Activated T-cell treated with anti-CD3 and anti-CD28 coated beads, Interleukin-2, amount 50 U/mL, for 4 hours (primary cell): Measurements from ENCODE around the gene ARHGEF4. TPM values are rescaled to one million over a fixed set of nuclear protein-coding genes. Genes with fewer than 3 reads are reported as not detected.

Source experiments
- ATAC-seq, 2 donors: fragments of 200-7000 bp; cut with Tn5 transposase; one replicate each; pipeline ENCODE4 v1.10.0; 2021
- DNase-seq: peaks from one replicate; pipeline ENCODE4 v3.0.0-alpha.2; 2020
- H3K27me3 Mint-ChIP-seq: one replicate; pipeline ENCODE4 v1.8.0; 2021; ENCODE audit warnings: low read depth, mixed read lengths
- H3K36me3 Mint-ChIP-seq: one replicate; pipeline ENCODE4 v1.8.0; 2022; ENCODE audit warnings: mixed read lengths; ENCODE audit not compliant: insufficient read depth
- H3K4me1 Mint-ChIP-seq: one replicate; pipeline ENCODE4 v1.8.0; 2021; ENCODE audit warnings: low read depth, mixed read lengths
- H3K4me3 Mint-ChIP-seq: one replicate; pipeline ENCODE4 v1.8.0; 2021; ENCODE audit warnings: mild to moderate bottlenecking, moderate library complexity, mixed read lengths
- H3K9me3 Mint-ChIP-seq: one replicate; pipeline ENCODE4 v1.8.0; 2021; ENCODE audit warnings: mixed read lengths
- total RNA-seq, 3 donors: library from RNA; stranded (reverse); gene quantifications; one replicate each; pipeline ENCODE4 v1.2.1, GENCODE V29; 2021

ARHGEF4 gene
- total RNA-seq, 3 donors from 2014 or later: 0.43 to 0.84 (median 0.58) TPM

DNA sequence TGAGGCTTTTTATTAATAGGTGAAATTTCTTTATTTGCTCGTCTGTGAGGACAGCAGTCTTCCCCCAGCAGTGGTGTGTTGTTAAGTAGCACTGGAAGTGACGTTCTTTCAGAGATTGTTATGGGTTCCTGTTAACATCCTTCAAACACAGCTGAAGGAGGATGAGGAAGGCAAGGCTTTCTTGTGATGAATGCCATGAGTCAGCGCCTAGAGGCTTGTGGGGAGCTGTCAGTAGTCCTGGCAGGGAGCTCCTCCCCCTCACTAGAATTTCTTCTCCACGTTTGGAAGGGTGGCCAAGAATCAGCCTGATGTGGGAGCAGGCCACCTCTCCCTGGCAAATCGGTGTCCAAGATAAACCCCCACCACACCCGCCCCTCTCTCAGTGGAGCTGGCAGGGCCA is 113.2 kb downstream of the ARHGEF4 start:
- no peaks in the 10 kb centered on the region for H3K4me1 Mint-ChIP-seq
- no peak overlapping the region for H3K4me3 Mint-ChIP-seq
- H3K36me3 Mint-ChIP-seq: no peaks in the 10 kb centered on the region
- no peak for DNase-seq
- peaks cover 16% of the 10 kb centered on the region for H3K27me3 Mint-ChIP-seq
- peaks cover 30% of the 10 kb centered on the region for H3K9me3 Mint-ChIP-seq
- ATAC-seq: no peak

DNA sequence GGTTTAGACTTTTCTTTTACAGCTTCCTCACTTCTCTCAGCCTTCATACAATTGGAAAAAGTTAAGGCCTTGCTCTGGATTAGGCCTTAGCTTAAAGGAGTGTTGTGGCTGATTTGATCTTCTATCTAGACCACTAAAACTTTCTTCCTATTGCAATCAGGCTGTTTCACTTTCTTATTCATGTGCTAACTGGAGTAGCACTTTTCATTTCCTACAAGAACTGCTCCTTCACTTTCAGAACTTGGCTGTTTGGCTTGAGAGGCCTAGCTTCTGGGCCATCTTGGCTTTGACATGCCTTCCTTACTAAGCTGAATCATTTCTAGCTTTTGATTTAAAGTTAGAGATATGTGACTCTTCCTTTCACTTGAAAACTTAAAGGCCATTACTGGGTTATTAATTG is 114.3 kb downstream of the ARHGEF4 start:
- H3K4me1 Mint-ChIP-seq: no peaks in the 10 kb centered on the region
- no peaks in the 10 kb centered on the region for H3K36me3 Mint-ChIP-seq
- H3K9me3 Mint-ChIP-seq: peaks cover 27% of the 10 kb centered on the region
- ATAC-seq (no peak), DNase-seq (no peak)
- peaks cover 14% of the 10 kb centered on the region for H3K27me3 Mint-ChIP-seq
- no peak overlapping the region for H3K4me3 Mint-ChIP-seq

DNA sequence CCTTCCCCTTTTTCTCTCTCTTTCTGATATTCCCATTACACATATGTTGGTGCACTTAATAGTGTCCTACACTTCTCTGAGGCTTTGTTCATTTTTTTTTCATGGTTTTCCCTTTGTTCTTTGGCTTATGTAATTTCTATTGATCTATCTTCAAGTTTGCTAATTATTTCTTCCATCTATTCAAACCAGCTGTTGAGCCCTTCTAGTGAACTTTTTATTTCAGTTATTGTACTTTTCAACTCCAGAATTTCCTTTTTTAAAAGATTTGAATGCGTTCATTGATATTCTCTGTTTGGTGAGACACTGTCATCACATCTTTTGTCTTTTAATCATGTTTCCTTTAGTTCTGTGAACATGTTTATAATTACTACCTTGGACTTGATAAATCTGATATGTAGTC is 118.2 kb downstream of the ARHGEF4 start:
- Mint-ChIP-seq H3K27me3 (peaks cover 17% of the 10 kb centered on the region), H3K9me3 (peaks cover 24% of the 10 kb centered on the region), H3K4me3 (no peak overlapping the region), H3K4me1 (no peaks in the 10 kb centered on the region), H3K36me3 (no peaks in the 10 kb centered on the region)
- DNase-seq (no peak), ATAC-seq (no peak)

GRCh38 chr2:130957915-130958314 is 121.2 kb downstream of the ARHGEF4 start:
- Mint-ChIP-seq H3K4me1 (no peaks in the 10 kb centered on the region), H3K27me3 (peaks cover 34% of the 10 kb centered on the region), H3K9me3 (peaks cover 13% of the 10 kb centered on the region), H3K36me3 (no peaks in the 10 kb centered on the region), H3K4me3 (no peak overlapping the region)
- DNase-seq (no peak), ATAC-seq (no peak)

GRCh38 chr2:130963196-130963848 is 126.6 kb downstream of the ARHGEF4 start:
- H3K36me3 Mint-ChIP-seq: no peaks in the 10 kb centered on the region

GRCh38 chr2:130963849-130964793 is 127.4 kb downstream of the ARHGEF4 start:
- peak in 1 of 2 donors; percentile 23 for ATAC-seq
- H3K36me3 Mint-ChIP-seq: no peaks in the 10 kb centered on the region
- peaks cover 53% of the 10 kb centered on the region for H3K27me3 Mint-ChIP-seq
- H3K9me3 Mint-ChIP-seq: no peaks in the 10 kb centered on the region
- H3K4me1 Mint-ChIP-seq: peaks cover 6% of the 10 kb centered on the region
- H3K4me3 Mint-ChIP-seq: peak overlapping the region; percentile 45
- no peak for DNase-seq

More at GRCh38 chr2:130963196-130963848, 126.6 kb downstream of the ARHGEF4 start:
- ATAC-seq (peak in 1 of 2 donors; percentile 28), DNase-seq (no peak)
- H3K27me3 Mint-ChIP-seq: peaks cover 58% of the 10 kb centered on the region
- peaks cover 6% of the 10 kb centered on the region for H3K4me1 Mint-ChIP-seq
- no peaks in the 10 kb centered on the region for H3K9me3 Mint-ChIP-seq
- H3K4me3 Mint-ChIP-seq: no peak overlapping the region

DNA sequence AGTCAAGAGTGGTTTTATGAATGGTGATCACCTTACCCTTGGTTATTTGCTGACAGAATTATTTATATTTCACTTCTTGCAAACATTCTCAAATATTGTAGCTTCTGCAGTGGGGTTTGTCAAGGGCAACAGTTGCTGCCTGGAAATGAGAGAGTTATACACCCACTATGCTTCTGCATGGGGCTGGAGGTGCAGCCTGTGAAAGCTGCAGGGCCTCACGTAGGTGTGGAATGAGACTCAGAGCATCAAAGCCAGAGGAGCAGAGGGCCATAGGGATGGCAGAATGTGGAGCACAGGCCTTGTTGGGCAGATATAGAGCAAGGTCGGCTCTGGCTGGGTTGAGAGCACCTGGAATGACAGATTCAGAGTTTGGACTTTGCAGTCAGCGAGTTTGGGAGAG is 128.2 kb downstream of the ARHGEF4 start:
- ATAC-seq: no peak
- no peaks in the 10 kb centered on the region for H3K9me3 Mint-ChIP-seq
- H3K4me1 Mint-ChIP-seq: peaks cover 6% of the 10 kb centered on the region
- no peak for DNase-seq
- peak overlapping the region; percentile 49 for H3K4me3 Mint-ChIP-seq
- peaks cover 49% of the 10 kb centered on the region for H3K27me3 Mint-ChIP-seq
- H3K36me3 Mint-ChIP-seq: no peaks in the 10 kb centered on the region

DNA sequence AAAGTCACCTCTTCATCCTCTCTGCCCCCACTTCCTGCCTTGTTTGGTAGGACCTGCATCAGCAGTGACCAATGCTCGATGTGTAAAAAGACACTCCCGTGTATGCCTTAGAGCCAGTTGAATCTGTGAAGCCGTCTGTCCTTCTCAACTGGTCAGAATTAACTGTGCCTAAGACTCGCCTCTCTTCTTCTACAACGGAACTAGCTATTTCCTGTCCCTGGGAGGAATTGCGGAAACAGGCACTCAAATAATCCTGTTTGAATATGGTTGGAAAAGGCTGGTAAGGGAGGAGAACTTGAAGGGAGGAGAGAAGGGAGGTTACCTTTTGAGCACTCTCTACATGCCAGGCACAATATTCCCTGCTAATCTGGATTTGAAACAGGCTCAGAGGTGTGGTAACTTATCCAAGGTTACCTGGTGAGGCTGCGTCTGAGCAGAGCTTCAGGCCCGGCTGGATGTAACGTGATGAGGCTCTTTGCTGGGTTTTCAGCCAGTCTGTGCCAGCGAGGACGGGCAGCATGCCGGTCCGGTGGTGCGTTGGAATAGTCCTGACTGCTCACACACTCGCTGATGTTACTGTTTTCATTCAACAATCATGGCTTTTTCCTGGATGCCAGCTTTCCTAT is 129.5 kb downstream of the ARHGEF4 start:
- H3K4me3 Mint-ChIP-seq: no peak overlapping the region
- ATAC-seq: no peak
- no peaks in the 10 kb centered on the region for H3K9me3 Mint-ChIP-seq
- H3K27me3 Mint-ChIP-seq: peaks cover 46% of the 10 kb centered on the region
- no peaks in the 10 kb centered on the region for H3K36me3 Mint-ChIP-seq
- peaks cover 6% of the 10 kb centered on the region for H3K4me1 Mint-ChIP-seq
- no peak for DNase-seq

GRCh38 chr2:130966775-130967490 is 130.2 kb downstream of the ARHGEF4 start:
- no peaks in the 10 kb centered on the region for H3K9me3 Mint-ChIP-seq
- no peaks in the 10 kb centered on the region for H3K36me3 Mint-ChIP-seq
- no peak overlapping the region for H3K4me3 Mint-ChIP-seq
- H3K27me3 Mint-ChIP-seq: peaks cover 39% of the 10 kb centered on the region
- no peak for ATAC-seq
- DNase-seq: no peak
- H3K4me1 Mint-ChIP-seq: peaks cover 6% of the 10 kb centered on the region

DNA sequence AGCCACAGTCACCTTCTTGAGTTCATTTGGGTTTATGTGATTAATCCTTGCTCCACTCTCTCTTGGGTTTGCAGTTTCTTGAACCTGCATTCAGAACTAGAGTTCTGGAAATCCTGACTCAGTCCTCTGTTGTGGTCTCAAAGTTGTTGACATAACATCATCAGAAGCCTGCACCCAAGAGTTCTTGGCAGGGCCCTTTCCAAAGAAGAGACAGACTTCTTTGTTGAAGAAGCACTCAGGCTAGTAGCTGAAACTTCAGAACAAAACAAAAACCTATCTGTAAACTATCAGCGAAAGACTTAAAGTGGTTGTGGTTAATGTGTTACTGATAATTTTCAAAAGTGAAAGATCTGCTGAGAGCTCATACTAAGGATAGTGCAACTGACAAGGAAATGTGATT is 135.7 kb downstream of the ARHGEF4 start:
- DNase-seq (no peak), ATAC-seq (peak; percentile 70 to 75)
- no peak overlapping the region for H3K4me3 Mint-ChIP-seq
- no peaks in the 10 kb centered on the region for H3K9me3 Mint-ChIP-seq
- H3K27me3 Mint-ChIP-seq: peaks cover 2% of the 10 kb centered on the region
- no peaks in the 10 kb centered on the region for H3K36me3 Mint-ChIP-seq
- H3K4me1 Mint-ChIP-seq: peaks cover 5% of the 10 kb centered on the region

DNA sequence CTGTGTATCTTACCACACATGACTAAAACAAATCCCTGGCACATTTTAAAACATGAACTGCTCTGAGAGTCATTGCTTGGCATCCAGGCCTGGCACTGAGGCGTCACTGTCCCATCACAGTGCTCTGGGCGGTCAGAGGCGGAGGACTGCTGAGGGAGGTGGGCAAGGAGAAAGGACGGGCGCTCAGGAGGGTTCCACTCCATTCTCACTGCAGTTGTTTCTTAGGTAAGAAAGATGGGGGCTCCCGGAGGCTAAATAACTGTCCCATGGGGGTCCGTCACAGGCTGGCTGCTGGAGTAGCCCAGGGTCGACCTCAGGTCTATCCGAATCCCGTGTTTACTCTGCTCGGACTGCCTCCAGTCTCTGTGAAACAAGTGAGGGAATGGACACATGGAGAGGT is 139.0 kb downstream of the ARHGEF4 start:
- Mint-ChIP-seq H3K4me3 (no peak overlapping the region), H3K36me3 (no peaks in the 10 kb centered on the region)

DNA sequence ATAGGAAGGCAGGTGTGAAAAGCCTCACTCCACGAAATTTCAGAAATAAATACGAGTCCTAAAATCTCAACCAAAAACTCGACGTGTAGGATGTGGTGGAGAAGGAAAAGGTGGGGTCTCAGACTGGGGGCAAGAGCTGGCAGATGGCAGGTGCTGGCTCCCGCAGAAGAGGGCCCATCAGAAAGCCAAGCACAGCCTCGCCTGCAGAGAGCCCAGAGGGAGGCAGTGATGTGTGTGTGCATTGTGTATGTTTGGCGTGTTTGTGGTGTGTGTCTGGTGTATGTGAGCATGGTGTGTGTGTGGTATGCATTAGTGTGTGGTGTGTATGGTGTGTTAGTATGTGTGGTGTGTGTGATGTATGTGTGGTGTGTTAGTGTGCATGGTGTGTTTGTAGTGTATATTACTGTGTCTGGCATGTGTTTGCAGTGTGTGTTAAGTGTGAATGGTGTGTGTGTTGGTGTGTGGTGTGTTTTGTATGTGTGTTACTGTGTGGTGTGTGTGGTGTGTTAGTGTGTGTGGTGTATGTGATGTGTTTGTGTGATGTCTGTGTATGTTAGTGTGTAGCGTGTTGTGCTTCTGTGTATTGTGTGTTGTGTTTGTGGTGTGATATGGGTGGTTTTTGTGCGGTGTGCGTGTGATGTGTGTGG is 140.0 kb downstream of the ARHGEF4 start:
- DNase-seq (no peak), ATAC-seq (no peak)
- Mint-ChIP-seq H3K4me3 (no peak overlapping the region), H3K36me3 (no peaks in the 10 kb centered on the region), H3K9me3 (peaks cover 3% of the 10 kb centered on the region), H3K4me1 (peaks cover 5% of the 10 kb centered on the region), H3K27me3 (no peaks in the 10 kb centered on the region)

More for the DNA sequence above, 139.0 kb downstream of the ARHGEF4 start:
- ATAC-seq (no peak), DNase-seq (no peak)
- no peaks in the 10 kb centered on the region for H3K27me3 Mint-ChIP-seq
- H3K9me3 Mint-ChIP-seq: peaks cover 3% of the 10 kb centered on the region
- peaks cover 5% of the 10 kb centered on the region for H3K4me1 Mint-ChIP-seq

- no peaks in the 10 kb centered on the region for H3K36me3 Mint-ChIP-seq
- ATAC-seq (no peak), DNase-seq (no peak)
- peaks cover 3% of the 10 kb centered on the region for H3K9me3 Mint-ChIP-seq
- peaks cover 2% of the 10 kb centered on the region for H3K4me1 Mint-ChIP-seq
- H3K27me3 Mint-ChIP-seq: no peaks in the 10 kb centered on the region
- H3K4me3 Mint-ChIP-seq: no peak overlapping the region
Observed at GRCh38 chr2:130977461-130978050, 140.8 kb downstream of the ARHGEF4 start.
